ELR (cell line): ENCODE data around the gene CSPG5.
A peak's percentile ranks its signal among the peaks of the same experiment; 100 is the strongest.

ENCODE experiments used
- DNase-seq: peaks from one replicate; pipeline ENCODE4 v3.0.0-alpha.2; 2015; ENCODE audit warnings: low read depth

The CSPG5 gene, protein sequence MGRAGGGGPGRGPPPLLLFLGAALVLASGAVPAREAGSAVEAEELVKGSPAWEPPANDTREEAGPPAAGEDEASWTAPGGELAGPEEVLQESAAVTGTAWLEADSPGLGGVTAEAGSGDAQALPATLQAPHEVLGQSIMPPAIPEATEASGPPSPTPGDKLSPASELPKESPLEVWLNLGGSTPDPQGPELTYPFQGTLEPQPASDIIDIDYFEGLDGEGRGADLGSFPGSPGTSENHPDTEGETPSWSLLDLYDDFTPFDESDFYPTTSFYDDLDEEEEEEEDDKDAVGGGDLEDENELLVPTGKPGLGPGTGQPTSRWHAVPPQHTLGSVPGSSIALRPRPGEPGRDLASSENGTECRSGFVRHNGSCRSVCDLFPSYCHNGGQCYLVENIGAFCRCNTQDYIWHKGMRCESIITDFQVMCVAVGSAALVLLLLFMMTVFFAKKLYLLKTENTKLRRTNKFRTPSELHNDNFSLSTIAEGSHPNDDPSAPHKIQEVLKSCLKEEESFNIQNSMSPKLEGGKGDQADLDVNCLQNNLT

DNA sequence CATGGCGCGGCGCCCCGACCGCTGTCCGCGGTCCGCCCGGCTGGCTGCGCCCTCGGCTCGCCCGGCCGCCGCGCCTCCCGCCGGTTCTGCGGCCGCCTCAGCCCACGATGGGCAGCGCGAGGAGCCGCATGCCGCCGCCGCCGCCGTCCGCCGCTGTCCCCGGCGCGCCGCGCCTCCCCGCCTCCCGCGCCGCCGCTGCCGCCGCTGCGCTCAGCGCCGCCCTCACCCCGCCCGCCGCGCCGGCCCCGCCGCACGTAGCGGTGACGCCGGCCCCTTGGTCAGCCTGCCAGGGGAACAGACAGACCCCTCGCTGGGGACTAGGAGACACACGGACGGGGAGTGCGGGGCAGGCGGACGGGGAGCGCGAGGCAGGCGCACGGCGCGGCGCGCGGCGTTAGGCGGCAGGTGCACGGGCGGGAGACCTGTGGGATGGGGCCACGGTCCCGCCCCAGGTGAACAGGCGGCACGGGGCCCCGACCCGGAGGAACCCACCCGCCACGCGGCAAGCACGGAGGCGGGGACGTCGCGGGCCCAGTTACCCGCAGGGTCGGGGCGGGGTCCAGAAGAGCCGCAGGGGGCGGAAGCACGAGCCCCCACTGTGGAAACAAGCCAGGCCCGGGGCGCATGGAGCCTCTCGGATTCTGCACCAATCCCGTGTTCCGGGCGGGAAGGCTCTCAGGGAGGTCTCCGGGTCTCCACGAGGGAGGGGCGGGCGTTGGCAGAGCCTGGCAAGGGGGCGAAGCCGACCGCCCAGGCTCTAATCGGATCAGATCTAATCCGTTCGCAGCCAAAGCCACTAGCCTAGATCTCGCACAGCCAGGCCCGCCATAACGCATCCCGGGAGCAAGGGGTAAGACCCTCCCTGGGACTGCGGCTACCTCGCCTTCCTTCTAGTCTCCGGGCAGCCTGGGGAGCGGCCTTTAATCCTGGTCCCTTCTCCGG is at the start of gene CSPG5:
Gene CSPG5, minus strand, starts transcription at position 175 of the 942 bp plus-strand sequence. Its CDS starts 172 bp downstream, at position 3.
- DNase-seq: peak; percentile 19

DNA sequence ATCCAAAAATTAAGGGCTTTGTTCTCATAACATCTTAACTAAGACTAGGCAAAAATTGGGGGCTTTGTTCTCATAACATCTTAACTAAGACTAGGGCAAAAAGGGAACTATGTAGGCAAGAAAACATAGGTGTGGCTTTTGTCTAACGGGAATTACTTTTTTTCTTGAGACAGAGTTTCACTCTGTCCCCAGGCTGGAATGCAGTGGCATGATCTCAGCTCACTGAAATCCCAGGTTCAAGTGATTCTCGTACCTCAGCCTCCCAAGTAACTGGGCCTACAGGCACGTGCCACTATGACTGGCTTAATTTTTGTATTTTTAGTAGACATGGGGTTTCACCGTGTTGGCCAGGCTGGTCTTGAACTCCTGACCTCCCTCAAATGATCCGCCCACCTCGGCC is 49.8 kb upstream of the CSPG5 start:
- DNase-seq: no peak

DNA sequence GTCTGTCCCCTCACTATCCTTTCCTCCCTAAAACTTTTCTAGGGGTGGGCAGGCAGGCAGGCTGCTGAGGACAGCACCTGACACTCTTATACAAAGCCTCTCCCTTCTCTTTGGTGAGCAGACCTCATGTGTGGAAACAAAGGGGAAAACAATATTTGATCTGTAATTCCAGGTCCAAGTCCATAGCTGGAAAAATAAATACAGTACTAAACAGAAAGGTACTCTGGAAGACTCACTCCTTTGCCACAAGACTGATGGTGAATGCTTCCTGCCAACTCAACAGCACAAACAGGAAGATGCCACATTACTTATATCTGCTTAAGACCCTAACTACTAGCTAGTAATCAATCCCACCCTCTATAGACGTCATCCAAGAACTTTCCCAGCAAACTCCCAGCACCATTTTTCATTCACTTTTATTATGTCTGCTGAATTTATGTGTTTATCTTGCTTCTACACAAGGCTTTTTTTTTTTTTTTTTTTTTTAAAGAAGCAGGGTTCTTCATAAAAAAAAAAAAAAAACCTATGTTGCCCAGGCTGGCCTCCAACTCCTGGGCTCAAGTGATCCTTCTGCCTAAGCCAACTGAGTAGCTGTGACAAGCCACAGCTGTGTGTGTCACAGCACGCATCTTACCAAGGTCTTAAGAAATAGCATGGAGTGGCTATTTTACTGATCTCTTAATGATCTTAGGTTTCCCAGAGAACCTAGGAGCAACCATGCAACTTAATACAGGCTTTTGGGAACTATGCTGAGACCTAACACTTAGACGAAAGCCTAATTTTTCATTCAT is 44.2 kb upstream of the CSPG5 start:
- DNase-seq: no peak

DNA sequence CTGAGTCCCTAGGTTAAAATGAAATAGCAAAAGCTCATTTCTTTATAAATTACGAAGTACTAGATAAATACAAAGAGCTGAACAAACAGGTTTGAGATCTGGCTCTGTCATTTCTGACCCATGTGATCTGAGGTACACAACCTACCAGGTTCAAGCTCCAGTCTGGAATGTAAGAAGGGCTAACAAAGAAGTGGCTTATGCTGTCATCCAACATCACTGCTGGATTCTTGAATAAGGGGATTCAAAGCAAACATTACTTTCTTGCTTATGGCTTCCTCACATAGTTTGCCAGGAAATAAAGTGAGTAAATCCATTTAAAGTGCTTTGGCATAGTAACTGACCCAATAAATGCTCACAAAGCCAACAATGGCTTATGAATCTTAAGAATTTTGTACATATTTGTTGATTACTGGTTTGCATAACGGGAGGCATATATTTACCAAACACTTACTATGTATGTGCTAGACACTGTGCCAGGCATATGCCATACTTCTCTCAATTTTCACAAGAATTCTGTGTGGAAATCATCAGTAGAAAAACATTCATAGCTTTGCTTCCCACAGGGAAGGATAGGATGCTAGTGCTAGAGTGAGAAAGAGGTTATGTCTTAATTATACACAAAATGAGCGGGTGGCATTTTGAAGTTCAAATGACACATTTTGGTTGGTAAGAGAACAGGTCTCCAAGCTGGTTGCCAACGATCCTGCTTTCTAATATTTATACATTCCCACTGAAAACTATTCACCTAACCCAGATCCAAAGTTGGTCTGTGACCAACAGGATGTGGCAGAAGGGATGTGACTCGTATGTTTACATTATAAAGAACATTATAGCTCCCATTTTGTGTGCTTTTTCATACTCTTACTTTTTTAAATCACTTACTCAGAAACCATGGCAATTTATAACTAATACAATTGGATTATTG is 38.7 kb upstream of the CSPG5 start:
- DNase-seq: peak; percentile 76

DNA sequence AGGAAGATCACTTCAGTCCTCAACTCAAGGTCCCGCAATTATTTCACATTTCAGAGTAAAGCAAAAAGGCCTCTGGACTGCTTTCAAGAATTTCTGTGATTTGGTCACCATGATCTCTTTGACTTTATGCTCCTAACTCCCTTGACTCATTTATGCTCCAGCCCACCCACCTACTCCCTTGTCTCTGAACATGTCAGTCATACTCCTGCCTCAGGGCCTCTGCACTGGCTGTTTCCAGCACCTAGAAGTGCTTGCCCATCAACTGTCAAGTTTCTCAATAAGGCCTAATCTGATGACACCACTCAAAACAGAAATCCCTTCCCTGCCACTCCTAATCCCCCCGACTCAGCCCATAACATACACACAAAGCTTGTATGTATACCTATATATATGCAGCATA is 36.1 kb upstream of the CSPG5 start:
- DNase-seq: no peak

DNA sequence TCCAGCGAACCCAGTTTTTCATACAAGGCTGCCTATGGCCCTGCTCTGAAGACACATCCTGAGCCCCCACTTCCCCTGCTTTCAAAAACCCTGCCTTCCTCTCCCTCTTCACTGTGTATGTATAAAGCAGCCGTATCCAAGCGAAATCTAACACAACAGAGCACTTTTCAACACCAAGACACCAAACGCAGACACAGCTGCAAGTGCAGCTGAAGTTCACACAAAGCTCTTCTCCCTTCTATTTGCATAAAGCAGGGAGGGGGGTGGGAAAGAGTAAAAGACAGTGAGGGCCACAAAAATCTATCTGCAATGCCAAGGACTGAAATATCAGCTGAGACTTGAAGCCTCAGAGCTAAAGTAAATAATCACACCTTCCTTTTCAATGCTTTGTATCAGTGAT is 35.1 kb upstream of the CSPG5 start:
- DNase-seq: no peak

DNA sequence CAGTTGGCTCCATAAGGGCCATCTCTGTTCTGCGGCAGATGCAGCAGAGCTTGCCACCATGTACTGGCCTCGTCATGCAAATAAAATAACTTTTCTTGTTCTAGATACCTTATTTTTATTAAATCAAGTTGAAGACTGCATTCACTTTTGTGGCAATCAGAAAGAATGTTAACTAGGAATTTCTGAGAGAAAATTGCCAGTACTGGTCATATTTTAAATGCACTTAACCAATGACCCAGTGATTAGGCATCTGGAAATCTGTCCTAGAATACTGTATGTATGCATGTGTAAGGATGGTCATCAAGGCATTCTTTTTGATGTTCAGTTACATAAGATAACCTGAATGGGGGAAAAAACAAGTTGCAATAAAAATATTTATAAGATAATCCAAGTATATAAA is 34.2 kb upstream of the CSPG5 start:
- DNase-seq: no peak

DNA sequence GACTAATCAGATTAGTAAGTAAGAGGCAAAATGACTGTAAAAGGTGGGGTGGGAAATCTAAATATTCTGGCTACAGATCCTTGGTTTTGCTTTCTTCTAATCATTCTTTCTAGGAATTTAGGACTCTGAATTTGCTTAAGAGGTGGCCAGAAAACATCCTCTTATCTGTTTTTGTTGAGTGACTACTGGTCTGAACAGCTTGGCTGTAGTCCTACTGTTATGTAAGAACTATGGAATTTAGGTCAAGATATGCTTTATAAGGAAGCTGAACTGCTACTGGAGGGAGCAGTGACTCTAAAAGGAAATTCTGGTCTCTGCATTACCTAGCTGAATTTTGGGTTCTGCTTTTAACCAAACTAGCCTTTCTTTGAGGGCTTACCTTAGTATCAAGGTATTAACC is 33.5 kb upstream of the CSPG5 start:
- DNase-seq: peak; percentile 41

DNA sequence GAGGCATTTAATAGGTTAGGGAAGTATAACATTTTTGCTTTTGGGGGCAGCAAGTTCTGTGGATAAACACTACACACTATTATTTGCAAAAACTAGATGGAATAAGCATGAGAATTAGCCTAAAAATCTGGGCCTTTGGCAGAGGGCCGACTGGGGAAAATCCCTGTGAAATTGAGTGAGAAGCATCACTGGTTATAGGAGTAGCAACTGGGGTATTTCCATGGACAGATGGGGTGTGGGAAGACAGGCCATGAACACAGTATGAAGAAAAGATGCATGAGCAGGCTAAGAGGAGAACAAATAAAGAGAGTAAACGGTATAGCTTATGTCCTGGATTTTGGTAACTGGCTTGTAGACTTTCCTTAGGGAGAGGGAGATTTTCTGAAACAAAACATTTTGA is 32.9 kb upstream of the CSPG5 start:
- no peak for DNase-seq

DNA sequence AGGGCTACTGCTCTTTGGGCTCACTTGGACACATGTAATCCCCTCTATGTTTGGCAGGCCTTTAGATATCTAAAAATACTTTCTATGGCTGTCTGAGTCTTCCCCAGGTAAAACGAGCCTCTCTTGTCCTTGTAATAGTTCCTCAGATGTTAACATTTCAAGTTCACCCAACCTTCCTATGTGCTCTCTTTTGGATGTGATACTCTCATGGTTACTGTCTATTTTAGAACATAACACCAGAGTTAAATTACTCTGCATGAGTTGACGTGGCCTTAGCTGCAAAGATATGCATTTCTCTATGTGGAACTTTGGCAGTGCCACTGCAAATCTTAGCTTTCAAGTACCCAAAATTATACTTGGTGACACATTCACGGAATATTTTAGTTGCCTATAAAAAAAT is 31.9 kb upstream of the CSPG5 start:
- no peak for DNase-seq

DNA sequence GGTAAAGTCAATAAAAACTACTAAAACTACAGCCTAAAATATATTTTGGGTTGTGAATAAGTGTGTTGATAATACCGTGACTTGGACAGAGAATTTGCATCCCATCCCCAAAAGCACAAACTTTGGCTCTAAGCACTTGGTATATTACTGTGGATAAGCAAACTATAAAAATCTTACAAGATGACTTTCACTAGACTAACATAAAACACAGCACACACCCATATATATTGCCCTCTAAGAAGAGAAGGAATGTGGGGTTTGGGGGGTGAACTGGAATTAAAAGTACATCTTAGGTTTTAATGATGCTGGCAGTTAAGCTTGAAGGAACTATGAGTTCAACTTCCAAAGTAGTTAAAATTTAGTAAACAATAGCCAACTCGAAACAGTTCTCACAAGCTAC is 28.7 kb upstream of the CSPG5 start:
- no peak for DNase-seq

DNA sequence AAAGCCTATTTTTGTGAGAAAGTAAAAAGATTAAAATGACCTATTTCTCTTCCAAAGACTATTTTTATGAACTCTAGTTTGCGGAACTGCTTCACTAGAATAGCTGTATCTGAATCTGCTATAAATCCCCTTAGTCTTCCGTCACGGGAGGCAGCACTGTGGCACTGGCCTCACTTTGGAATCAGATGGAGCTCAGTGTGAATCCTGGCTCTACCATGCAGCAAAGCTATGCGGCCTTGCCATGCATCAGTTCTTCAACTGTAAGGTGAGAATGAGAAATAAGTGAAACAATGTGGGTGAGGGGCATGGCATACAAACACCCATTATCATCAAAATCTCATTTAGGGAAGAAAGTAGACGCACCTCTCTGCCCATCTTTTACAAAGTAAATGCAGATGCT is 27.5 kb upstream of the CSPG5 start:
- no peak for DNase-seq

DNA sequence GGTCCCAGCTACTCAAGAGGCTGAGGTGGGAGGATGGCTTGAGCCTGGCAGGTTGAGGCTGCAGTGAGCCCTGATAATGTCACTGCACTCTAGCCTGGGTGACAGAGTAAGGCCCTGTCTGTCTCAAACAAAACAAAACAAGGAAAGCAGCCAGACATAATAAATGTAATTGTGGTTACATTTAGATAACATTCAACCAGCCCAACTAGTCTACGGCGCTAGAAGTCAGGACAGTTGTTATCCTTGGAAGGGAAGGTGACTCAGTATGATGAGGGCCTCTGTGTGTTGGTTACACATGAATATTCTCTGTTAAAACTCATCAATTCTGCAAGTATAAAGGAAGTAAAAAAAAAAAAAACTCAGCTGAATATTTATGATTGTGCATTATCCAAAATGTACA is 27.0 kb upstream of the CSPG5 start:
- peak; percentile 58 for DNase-seq

DNA sequence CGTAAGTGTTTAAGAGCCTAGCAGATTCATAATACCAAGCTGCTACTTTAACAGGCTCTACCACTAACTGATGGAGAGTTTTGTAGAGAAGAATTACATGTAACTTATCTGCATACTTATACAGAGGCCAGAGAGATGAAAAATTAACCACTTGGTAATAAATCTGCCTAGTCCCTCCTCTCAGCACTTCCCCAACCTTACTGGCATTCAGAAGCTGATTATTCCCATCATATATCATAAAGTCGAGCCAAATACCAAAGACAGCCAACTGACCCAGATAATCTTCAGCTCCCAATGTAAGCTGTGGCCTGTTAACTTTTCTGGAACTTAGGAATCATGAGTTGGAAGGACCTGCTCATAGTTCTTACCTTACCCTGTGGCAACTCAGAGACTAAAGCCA is 25.5 kb upstream of the CSPG5 start:
- DNase-seq: no peak

DNA sequence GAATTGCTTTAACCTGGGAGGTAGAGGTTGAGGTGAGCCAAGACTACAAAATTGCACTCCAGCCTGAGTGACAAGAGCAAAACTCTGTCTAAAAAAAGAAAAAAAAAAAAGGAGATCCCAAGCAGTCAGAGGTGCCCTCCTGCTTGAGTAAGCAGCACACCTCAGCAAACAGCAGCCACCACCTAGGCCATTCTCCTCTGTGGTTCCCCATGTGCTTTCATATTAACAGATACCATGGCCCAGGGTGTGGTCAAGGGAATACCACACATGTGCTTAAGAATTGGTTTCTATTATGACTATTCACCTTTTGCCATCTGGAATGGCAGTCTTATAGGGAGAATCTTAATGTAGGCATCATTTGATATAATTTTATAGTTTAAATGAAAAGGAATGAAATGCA is 24.7 kb upstream of the CSPG5 start:
- no peak for DNase-seq

DNA sequence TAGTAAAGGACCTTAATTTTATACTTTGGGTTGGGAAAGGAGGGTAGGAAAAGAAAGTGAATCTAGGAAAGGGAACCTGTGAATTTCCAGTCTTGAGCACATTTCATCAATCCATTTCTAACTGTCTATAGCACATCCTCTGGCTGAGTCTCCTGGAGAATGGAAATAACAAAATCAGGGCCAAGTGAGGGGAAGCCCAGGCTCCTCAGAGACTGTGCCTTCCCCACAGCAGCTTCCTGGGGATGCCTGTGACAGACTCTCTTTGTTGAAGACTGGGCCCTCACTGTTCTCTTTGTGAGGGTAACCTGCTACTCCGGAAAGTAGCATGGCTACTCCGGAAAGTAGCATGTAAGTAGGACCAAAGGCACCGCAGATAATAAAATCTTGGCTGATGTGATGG is 22.6 kb upstream of the CSPG5 start:
- DNase-seq: no peak

DNA sequence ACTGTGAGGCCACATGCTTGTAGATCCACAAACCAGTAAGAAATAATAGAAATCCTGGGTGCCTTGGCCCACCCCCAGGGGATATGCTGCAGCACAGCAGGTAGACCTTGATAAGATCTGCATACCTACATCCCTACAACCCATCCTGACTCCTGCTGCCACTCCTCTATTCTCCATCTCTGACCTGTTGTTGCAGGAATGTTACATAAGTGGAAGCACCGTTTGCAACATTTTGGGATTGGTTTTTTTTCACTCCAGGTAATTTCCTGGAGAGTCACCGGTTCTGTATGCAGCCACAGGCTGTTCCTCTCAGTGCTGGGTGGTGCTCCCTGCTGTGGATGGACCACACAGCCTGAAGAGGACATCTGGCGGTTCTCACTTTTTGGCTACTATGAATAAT is 16.1 kb upstream of the CSPG5 start:
- no peak for DNase-seq

DNA sequence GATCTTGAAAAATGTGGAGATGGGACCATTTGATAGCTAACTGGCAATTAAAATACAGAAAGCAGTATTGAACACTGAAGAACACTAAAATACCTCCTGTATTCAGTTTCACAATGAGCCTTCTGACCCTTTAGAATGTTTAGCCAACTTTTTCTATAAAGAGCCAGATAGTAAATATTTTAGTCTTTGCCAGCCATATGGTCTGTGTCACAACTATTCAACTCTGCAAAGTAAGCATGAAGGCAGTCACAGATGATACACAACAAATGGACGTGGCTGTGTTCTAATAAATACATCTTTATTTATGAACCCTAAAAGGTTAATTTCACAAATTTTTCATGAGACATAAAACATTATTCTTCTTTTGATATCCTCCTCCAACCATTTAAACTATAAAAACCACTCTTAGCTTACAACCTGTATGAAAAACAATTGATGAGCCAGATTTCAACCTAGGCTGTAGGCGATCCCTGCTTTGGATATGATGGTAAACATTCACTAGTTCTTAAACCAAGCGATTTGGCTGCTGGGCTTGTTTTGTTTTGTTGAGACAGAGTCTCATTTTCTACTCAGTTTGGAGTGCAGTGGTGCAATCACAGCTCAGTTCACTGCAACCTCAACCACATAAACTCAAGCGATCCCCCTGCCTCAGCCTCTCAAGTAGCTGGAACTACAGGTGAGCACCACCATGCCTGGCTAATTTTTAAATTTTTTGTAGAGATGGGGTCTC is 13.6 kb upstream of the CSPG5 start:
- DNase-seq: no peak

DNA sequence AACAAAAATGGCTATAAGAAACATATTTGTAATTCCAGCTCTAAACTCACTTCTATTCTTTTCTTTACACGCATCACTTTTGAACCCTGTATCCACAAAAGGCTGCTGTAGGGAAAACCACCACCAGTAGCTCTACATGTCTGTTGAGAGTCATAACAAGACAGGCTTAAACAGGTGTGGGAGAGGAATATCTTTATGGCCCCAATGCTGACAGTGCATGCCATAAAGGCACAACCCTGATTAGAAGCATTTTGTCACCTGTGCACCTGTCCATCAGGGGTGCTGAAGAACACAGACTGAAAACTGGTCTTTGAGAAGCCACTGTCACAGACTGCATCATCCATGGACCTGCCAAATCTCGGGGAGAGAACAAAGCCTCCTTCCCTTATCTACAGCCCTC is 11.6 kb upstream of the CSPG5 start:
- DNase-seq: no peak

DNA sequence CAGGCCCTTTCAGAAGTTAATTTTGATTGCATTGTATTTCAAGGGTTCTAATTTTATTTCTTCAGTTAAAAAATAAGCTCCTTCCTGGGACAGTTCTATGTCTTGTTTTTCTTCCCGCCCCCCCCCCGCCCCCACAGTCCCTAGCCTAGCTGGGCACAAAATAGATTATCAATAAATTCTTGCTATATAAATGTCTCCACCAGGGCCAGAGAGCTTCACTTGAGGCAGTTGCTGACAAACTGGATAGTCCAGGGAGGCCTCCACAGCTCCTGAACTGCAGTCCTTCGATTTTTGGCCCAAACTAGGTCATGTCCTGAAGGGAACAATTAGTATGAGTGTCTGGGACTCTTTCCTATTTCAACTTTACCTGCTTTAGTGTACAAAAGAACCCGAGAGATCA is 9.9 kb upstream of the CSPG5 start:
- no peak for DNase-seq
